KMS-11 (cell line): ENCODE measurements around the gene COPS2.

Experiments
- H2AFZ ChIP-seq: fragments of 200-600 bp; sonication (generic); 2 replicates; pipeline ENCODE4 v1.6.1; 2016; ENCODE audit warnings: antibody characterized with exemption, mixed run types, low read depth
- H3K27ac ChIP-seq: fragments of 200-600 bp; sonication (generic); 2 replicates; pipeline ENCODE4 v1.6.1; 2016; ENCODE audit warnings: mild to moderate bottlenecking, mixed run types
- H3K27me3 ChIP-seq: fragments of 200-600 bp; sonication (generic); 2 replicates; pipeline ENCODE4 v1.6.1; 2017; ENCODE audit warnings: mild to moderate bottlenecking, low read depth, mixed run types, moderate library complexity; ENCODE audit not compliant: insufficient read depth
- H3K36me3 ChIP-seq: fragments of 200-600 bp; sonication (generic); 2 replicates; pipeline ENCODE4 v1.6.1; 2017; ENCODE audit warnings: mild to moderate bottlenecking, mixed run types; ENCODE audit not compliant: insufficient read depth
- H3K4me1 ChIP-seq: fragments of 200-600 bp; sonication (generic); 2 replicates; pipeline ENCODE4 v1.6.1; 2016; ENCODE audit warnings: mild to moderate bottlenecking, low read depth, mixed run types; ENCODE audit not compliant: poor library complexity, severe bottlenecking
- H3K4me2 ChIP-seq: fragments of 200-600 bp; sonication (generic); 2 replicates; pipeline ENCODE4 v1.7.0; 2016; ENCODE audit warnings: mild to moderate bottlenecking, mixed run types
- H3K4me3 ChIP-seq: fragments of 200-600 bp; sonication (generic); IDR thresholded peaks from 2 replicates; pipeline ENCODE4 v1.6.1; 2017; ENCODE audit warnings: low read depth, low read length, mixed read lengths; ENCODE audit not compliant: insufficient read depth
- H3K79me2 ChIP-seq: fragments of 200-600 bp; sonication (generic); 2 replicates; pipeline ENCODE4 v1.6.1; 2016; ENCODE audit warnings: low read depth, mixed run types; ENCODE audit not compliant: insufficient read depth
- H3K9ac ChIP-seq: fragments of 200-600 bp; sonication (generic); 2 replicates; pipeline ENCODE4 v1.6.1; 2016; ENCODE audit warnings: mild to moderate bottlenecking, mixed run types
- H4K20me1 ChIP-seq: fragments of 200-600 bp; sonication (generic); 2 replicates; pipeline ENCODE4 v1.6.1; 2016; ENCODE audit warnings: mild to moderate bottlenecking, mixed run types; ENCODE audit not compliant: insufficient read depth
- CTCF ChIP-seq: fragments of 200-600 bp; sonication (generic); conservative IDR thresholded peaks from 2 replicates; pipeline ENCODE4 v1.6.1; 2017; ENCODE audit warnings: low read depth, mild to moderate bottlenecking, antibody characterized with exemption, low read length, moderate library complexity, mixed read lengths

COPS2 gene

GRCh38 chr15:49093252-49094105 is 61.9 kb downstream of the COPS2 start:
- no peak overlapping the region for H3K9ac ChIP-seq
- no peaks in the 10 kb centered on the region for H3K27me3 ChIP-seq
- no peaks in the 10 kb centered on the region for H3K79me2 ChIP-seq
- H3K36me3 ChIP-seq, result no peaks in the 10 kb centered on the region
- no peaks in the 10 kb centered on the region for H3K4me1 ChIP-seq
- H2AFZ ChIP-seq, result no peak overlapping the region
- no peak overlapping the region for H3K27ac ChIP-seq
- H4K20me1 ChIP-seq, result no peaks in the 10 kb centered on the region
- no peak for TF ChIP-seq CTCF
- no peak overlapping the region for H3K4me3 ChIP-seq
- H3K4me2 ChIP-seq, result no peak overlapping the region

GRCh38 chr15:49088996-49089395 is 66.4 kb downstream of the COPS2 start:
- no peak overlapping the region for H3K27ac ChIP-seq
- no peaks in the 10 kb centered on the region for H3K79me2 ChIP-seq
- no peak overlapping the region for H3K9ac ChIP-seq
- H3K4me1 ChIP-seq, result no peaks in the 10 kb centered on the region
- TF ChIP-seq CTCF, result no peak
- no peak overlapping the region for H3K4me3 ChIP-seq
- H3K27me3 ChIP-seq, result no peaks in the 10 kb centered on the region
- H2AFZ ChIP-seq, result no peak overlapping the region
- H3K4me2 ChIP-seq, result no peak overlapping the region
- no peaks in the 10 kb centered on the region for H4K20me1 ChIP-seq
- no peaks in the 10 kb centered on the region for H3K36me3 ChIP-seq

GRCh38 chr15:49085696-49086459 is 69.5 kb downstream of the COPS2 start:
- H3K4me2 ChIP-seq, result no peak overlapping the region
- no peaks in the 10 kb centered on the region for H3K36me3 ChIP-seq
- no peaks in the 10 kb centered on the region for H3K79me2 ChIP-seq
- H2AFZ ChIP-seq, result no peak overlapping the region
- no peaks in the 10 kb centered on the region for H3K4me1 ChIP-seq
- TF ChIP-seq CTCF, result no peak
- no peaks in the 10 kb centered on the region for H3K27me3 ChIP-seq
- H3K27ac ChIP-seq, result no peak overlapping the region
- H3K4me3 ChIP-seq, result no peak overlapping the region
- no peaks in the 10 kb centered on the region for H4K20me1 ChIP-seq
- H3K9ac ChIP-seq, result no peak overlapping the region

- TF ChIP-seq CTCF, result no peak
- Histone ChIP-seq H3K27ac (no peak overlapping the region), H3K4me2 (no peak overlapping the region), H3K4me1 (no peaks in the 10 kb centered on the region), H3K79me2 (no peaks in the 10 kb centered on the region), H3K36me3 (no peaks in the 10 kb centered on the region), H3K4me3 (no peak overlapping the region), H3K27me3 (no peaks in the 10 kb centered on the region), H2AFZ (no peak overlapping the region), H4K20me1 (no peaks in the 10 kb centered on the region), H3K9ac (no peak overlapping the region)
Observed at GRCh38 chr15:49084285-49084570, 71.2 kb downstream of the COPS2 start.
